WTC11 (cell line): Measurements from ENCODE around the gene DEXI. TPM values are rescaled to one million over a fixed set of nuclear protein-coding genes. Genes with fewer than 3 reads are reported as not detected.
A peak's percentile ranks its signal among the peaks of the same experiment; 100 is the strongest.

ENCODE experiments used
- ATF2 ChIP-seq: sonication (generic); formaldehyde crosslinking; IDR thresholded peaks from 2 replicates; pipeline ENCODE4 v1.8.1; 2022; ENCODE audit warnings: low read depth, missing genetic modification reagents, borderline replicate concordance
- ATF6 ChIP-seq: sonication (generic); formaldehyde crosslinking; IDR thresholded peaks from 2 replicates; pipeline ENCODE4 v1.8.1; 2023; ENCODE audit warnings: mild to moderate bottlenecking, missing genetic modification reagents
- CDX4 ChIP-seq: fragments of 250-450 bp; sonication (Bioruptor Pico); IDR thresholded peaks from 2 replicates; pipeline ENCODE4 v1.9.0; 2021; ENCODE audit warnings: moderate library complexity, mild to moderate bottlenecking, inconsistent platforms, borderline replicate concordance
- E2F1 ChIP-seq: sonication (generic); formaldehyde crosslinking; IDR thresholded peaks from 2 replicates; pipeline ENCODE4 v1.8.0; 2022; ENCODE audit warnings: mild to moderate bottlenecking, missing genetic modification reagents
- ESRRA ChIP-seq: sonication (generic); formaldehyde crosslinking; IDR thresholded peaks from 2 replicates; pipeline ENCODE4 v1.8.1; 2022; ENCODE audit warnings: mild to moderate bottlenecking, missing genetic modification reagents, borderline replicate concordance
- ETV6 ChIP-seq: sonication (generic); formaldehyde crosslinking; IDR thresholded peaks from 2 replicates; pipeline ENCODE4 v1.8.1; 2022; ENCODE audit warnings: mild to moderate bottlenecking, missing genetic modification reagents
- FOXP1 ChIP-seq: sonication (generic); formaldehyde crosslinking; IDR thresholded peaks from 2 replicates; pipeline ENCODE4 v1.8.0; 2022; ENCODE audit warnings: missing genetic modification reagents, mild to moderate bottlenecking, moderate library complexity, borderline replicate concordance
- IRF2 ChIP-seq: sonication (generic); formaldehyde crosslinking; IDR thresholded peaks from 2 replicates; pipeline ENCODE4 v1.8.0; 2022; ENCODE audit warnings: low read depth, missing genetic modification reagents, borderline replicate concordance
- KAT7 ChIP-seq: sonication (generic); formaldehyde crosslinking; IDR thresholded peaks from 2 replicates; pipeline ENCODE4 v1.8.1; 2023; ENCODE audit warnings: missing genetic modification reagents, mild to moderate bottlenecking, borderline replicate concordance
- MLX ChIP-seq: sonication (generic); formaldehyde crosslinking; IDR thresholded peaks from 2 replicates; pipeline ENCODE4 v1.8.1; 2023; ENCODE audit warnings: mild to moderate bottlenecking, missing genetic modification reagents, moderate library complexity
- MYBL2 ChIP-seq: sonication (generic); formaldehyde crosslinking; IDR thresholded peaks from 2 replicates; pipeline ENCODE4 v1.8.1; 2023; ENCODE audit warnings: mild to moderate bottlenecking, moderate library complexity, missing genetic modification reagents
- STAT6 ChIP-seq: sonication (generic); formaldehyde crosslinking; conservative IDR thresholded peaks from 2 replicates; pipeline ENCODE4 v1.8.1; 2023; ENCODE audit warnings: mild to moderate bottlenecking, low read depth, missing genetic modification reagents, moderate library complexity
- TEAD4 ChIP-seq: sonication (generic); formaldehyde crosslinking; IDR thresholded peaks from 2 replicates; pipeline ENCODE4 v1.8.0; 2022; ENCODE audit warnings: mild to moderate bottlenecking, missing genetic modification reagents
- USF1 ChIP-seq: sonication (generic); formaldehyde crosslinking; IDR thresholded peaks from 2 replicates; pipeline ENCODE4 v1.8.0; 2022; ENCODE audit warnings: mild to moderate bottlenecking, missing genetic modification reagents
- ZNF121 ChIP-seq: sonication (generic); formaldehyde crosslinking; IDR thresholded peaks from 2 replicates; pipeline ENCODE4 v1.8.0; 2023; ENCODE audit warnings: missing genetic modification reagents
- ZNF219 ChIP-seq: sonication (generic); formaldehyde crosslinking; IDR thresholded peaks from 2 replicates; pipeline ENCODE4 v1.8.0; 2023; ENCODE audit warnings: missing genetic modification reagents, mild to moderate bottlenecking, borderline replicate concordance
- ZNF232 ChIP-seq: sonication (generic); formaldehyde crosslinking; IDR thresholded peaks from 2 replicates; pipeline ENCODE4 v1.8.0; 2022; ENCODE audit warnings: mild to moderate bottlenecking, missing genetic modification reagents
- ZNF281 ChIP-seq: sonication (generic); formaldehyde crosslinking; IDR thresholded peaks from 2 replicates; pipeline ENCODE4 v1.8.0; 2023; ENCODE audit warnings: mild to moderate bottlenecking, missing genetic modification reagents
- ZNF396 ChIP-seq: fragments of 250-450 bp; sonication (Bioruptor Pico); IDR thresholded peaks from 2 replicates; pipeline ENCODE4 v1.8.0; 2021; ENCODE audit warnings: mild to moderate bottlenecking, moderate library complexity, borderline replicate concordance
- ZNF671 ChIP-seq: fragments of 250-450 bp; sonication (Bioruptor Pico); IDR thresholded peaks from 2 replicates; pipeline ENCODE4 v1.8.0; 2021; ENCODE audit warnings: mild to moderate bottlenecking
- ZSCAN18 ChIP-seq: fragments of 250-450 bp; sonication (Bioruptor Pico); IDR thresholded peaks from 2 replicates; pipeline ENCODE4 v2.1.2; 2022; ENCODE audit warnings: mild to moderate bottlenecking, moderate library complexity
- total RNA-seq: library from RNA; stranded (reverse); gene quantifications from 3 replicates; pipeline ENCODE4 v1.2.3, GENCODE V29; 2021

Gene DEXI
- total RNA-seq, 1 experiment from 2014 or later: 33.7 TPM

GRCh38 chr16:10895053-10895946 lies 47.0 kb downstream of the DEXI start (continued):
- TF ChIP-seq E2F1 (CRISPR knock-in tag) (peak; percentile 68; the same call in 1 of the 2 replicates), ZNF396 (CRISPR knock-in tag) (no peak), ZNF219 (CRISPR knock-in tag) (no peak), CDX4 (CRISPR knock-in tag) (no peak), ATF2 (CRISPR knock-in tag) (no peak), ZNF232 (CRISPR knock-in tag) (peak; percentile 94), KAT7 (CRISPR knock-in tag) (no peak), ZNF121 (CRISPR knock-in tag) (no peak), ESRRA (no peak; the same call in 1 of the 2 replicates), STAT6 (CRISPR knock-in tag) (no peak), TEAD4 (CRISPR knock-in tag) (peak; percentile 86; the same call in 1 of the 2 replicates), ZNF281 (CRISPR knock-in tag) (peak; percentile 67; the same call in 1 of the 2 replicates), MYBL2 (CRISPR knock-in tag) (no peak), USF1 (peak; percentile 64; the same call in 1 of the 2 replicates), IRF2 (CRISPR knock-in tag) (no peak), ZNF671 (CRISPR knock-in tag) (no peak), ATF6 (CRISPR knock-in tag) (no peak), ETV6 (CRISPR knock-in tag) (no peak), MLX (CRISPR knock-in tag) (no peak), ZSCAN18 (no peak), FOXP1 (peak; percentile 88)
